Panc1 (cell line): ENCODE data around the gene SDSL.
A peak's percentile ranks its signal among the peaks of the same experiment; 100 is the strongest.

Experiments
- CTCF ChIP-seq: fragments of 450-650 bp; IDR thresholded peaks from 2 replicates; pipeline ENCODE4 v1.5.1; 2017; ENCODE audit warnings: mild to moderate bottlenecking
- POLR2AphosphoS5 ChIP-seq: IDR thresholded peaks from 2 replicates; pipeline ENCODE4 v1.6.1; 2012; ENCODE audit warnings: mild to moderate bottlenecking, low read depth, low read length, moderate library complexity
- TCF7L2 ChIP-seq: IDR thresholded peaks from 2 replicates; pipeline ENCODE4 v1.6.1; 2011; ENCODE audit warnings: mild to moderate bottlenecking, low read depth, low read length, inconsistent platforms
- TF ChIP-seq, protein P1 (sequence below), 2 experiments: IDR thresholded peaks; 2 replicates each; pipeline ENCODE4 v1.6.1; 2011 to 2012; ENCODE audit warnings: low read depth in 2 of 2, control low read depth in 1 of 2, low read length in 1 of 2, mild to moderate bottlenecking in 1 of 2, moderate library complexity in 1 of 2; ENCODE audit not compliant: insufficient read depth in 1 of 2

DNA sequence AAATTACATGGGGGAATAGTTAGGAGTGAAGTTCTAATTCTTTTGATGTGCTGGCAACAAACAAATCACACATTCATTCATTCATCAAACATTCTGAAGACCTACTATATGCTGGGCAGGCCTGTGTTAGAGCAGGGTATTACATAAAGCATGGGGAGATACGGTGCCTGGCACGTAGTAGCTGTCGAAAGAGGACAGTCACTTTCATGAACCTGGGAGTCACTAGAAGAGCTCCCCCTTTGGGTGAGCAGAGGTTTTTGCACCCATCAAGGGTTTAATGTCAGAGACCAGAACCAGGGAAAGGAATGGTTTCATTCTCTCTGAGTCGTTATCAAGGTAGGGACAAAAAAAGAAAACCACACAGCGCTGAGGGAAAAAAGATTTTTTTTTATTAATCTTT lies 39.5 kb downstream of the SDSL start:
- peak; percentile 70 for TF ChIP-seq CTCF
- TF ChIP-seq, protein P1, sequence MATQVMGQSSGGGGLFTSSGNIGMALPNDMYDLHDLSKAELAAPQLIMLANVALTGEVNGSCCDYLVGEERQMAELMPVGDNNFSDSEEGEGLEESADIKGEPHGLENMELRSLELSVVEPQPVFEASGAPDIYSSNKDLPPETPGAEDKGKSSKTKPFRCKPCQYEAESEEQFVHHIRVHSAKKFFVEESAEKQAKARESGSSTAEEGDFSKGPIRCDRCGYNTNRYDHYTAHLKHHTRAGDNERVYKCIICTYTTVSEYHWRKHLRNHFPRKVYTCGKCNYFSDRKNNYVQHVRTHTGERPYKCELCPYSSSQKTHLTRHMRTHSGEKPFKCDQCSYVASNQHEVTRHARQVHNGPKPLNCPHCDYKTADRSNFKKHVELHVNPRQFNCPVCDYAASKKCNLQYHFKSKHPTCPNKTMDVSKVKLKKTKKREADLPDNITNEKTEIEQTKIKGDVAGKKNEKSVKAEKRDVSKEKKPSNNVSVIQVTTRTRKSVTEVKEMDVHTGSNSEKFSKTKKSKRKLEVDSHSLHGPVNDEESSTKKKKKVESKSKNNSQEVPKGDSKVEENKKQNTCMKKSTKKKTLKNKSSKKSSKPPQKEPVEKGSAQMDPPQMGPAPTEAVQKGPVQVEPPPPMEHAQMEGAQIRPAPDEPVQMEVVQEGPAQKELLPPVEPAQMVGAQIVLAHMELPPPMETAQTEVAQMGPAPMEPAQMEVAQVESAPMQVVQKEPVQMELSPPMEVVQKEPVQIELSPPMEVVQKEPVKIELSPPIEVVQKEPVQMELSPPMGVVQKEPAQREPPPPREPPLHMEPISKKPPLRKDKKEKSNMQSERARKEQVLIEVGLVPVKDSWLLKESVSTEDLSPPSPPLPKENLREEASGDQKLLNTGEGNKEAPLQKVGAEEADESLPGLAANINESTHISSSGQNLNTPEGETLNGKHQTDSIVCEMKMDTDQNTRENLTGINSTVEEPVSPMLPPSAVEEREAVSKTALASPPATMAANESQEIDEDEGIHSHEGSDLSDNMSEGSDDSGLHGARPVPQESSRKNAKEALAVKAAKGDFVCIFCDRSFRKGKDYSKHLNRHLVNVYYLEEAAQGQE (IDR thresholded peaks at IDR 0.05; ENCODE audit: insufficient read depth in 1 of 2, low read depth in 2 of 2, low read length in 1 of 2), result no peak
- TF ChIP-seq POLR2AphosphoS5, result no peak
- TF ChIP-seq TCF7L2, result no peak
